Measurements from ENCODE around the gene SERP2. TPM values are rescaled to one million over a fixed set of nuclear protein-coding genes. Genes with fewer than 3 reads are reported as not detected.

The SERP2 gene
- total RNA-seq, 3 donors from 2014 or later = 0.63 to 0.76 TPM; not detected in 1

GRCh38 chr13:44435919-44436510, 62.4 kb downstream of the SERP2 start:
- Mint-ChIP-seq H3K4me1 (ENCODE audit: low read depth) (peaks cover 23% of the 10 kb centered on the region), H3K27me3 (ENCODE audit: low read depth) (peaks cover 12% of the 10 kb centered on the region), H3K36me3 (ENCODE audit: insufficient read depth) (peaks cover 4% of the 10 kb centered on the region), H3K9me3 (no peaks in the 10 kb centered on the region), H3K4me3 (peak overlapping the region; percentile 83)
- DNase-seq (no peak), ATAC-seq (no peak)

DNA sequence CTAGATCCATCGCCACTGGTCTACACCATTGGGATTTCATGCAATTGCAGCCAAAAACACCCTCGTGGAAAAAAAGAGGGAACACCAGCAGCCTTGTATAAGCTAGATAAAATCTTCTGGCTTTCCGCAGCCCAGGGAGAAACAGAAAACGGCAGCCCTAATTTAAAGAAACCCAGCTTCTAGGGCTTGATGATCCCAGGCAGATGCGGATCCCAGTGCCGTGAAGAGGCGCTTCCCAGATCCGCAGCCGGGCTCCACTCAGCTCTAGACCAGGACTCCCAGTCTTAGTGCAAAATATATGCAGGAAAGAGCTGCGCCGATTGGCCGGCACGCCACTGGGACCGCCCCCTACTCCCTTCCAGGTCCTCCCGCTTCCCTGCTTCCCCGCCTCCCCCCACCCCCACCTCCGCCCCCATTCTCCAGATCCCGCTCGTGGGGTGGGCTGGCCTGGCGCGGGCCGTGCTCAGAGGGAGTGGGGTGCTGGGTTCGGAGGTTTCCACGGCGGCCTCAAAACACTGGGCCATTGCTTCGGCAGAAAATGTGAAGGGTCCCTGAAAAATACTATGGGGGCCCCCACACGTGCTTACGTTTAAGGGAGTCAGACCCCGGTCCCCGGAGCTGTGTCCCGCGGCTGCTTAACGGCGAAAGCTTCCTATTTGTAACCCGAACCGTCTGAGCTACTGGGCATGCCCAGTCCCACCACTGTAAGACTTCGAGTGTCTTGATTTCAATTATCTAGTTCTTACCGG, 63.1 kb downstream of the SERP2 start:
- Mint-ChIP-seq H3K4me1 (ENCODE audit: low read depth) (peaks cover 23% of the 10 kb centered on the region), H3K4me3 (peak overlapping the region; percentile 83)

GRCh38 chr13:44437356-44438233, 64.0 kb downstream of the SERP2 start:
- Mint-ChIP-seq H3K36me3 (ENCODE audit: insufficient read depth) (peaks cover 4% of the 10 kb centered on the region), H3K9me3 (no peaks in the 10 kb centered on the region), H3K27me3 (ENCODE audit: low read depth) (peaks cover 12% of the 10 kb centered on the region), H3K4me1 (ENCODE audit: low read depth) (peaks cover 23% of the 10 kb centered on the region), H3K4me3 (peak overlapping the region; percentile 83)
- ATAC-seq (peak in 1 of 2 donors; percentile 42), DNase-seq (no peak)

More for the DNA sequence above, 63.1 kb downstream of the SERP2 start:
- Mint-ChIP-seq H3K27me3 (ENCODE audit: low read depth) (peaks cover 12% of the 10 kb centered on the region), H3K9me3 (no peaks in the 10 kb centered on the region), H3K36me3 (ENCODE audit: insufficient read depth) (peaks cover 4% of the 10 kb centered on the region)
- peak; percentile 19 for DNase-seq
- ATAC-seq = peak; percentile 32 to 59

DNA sequence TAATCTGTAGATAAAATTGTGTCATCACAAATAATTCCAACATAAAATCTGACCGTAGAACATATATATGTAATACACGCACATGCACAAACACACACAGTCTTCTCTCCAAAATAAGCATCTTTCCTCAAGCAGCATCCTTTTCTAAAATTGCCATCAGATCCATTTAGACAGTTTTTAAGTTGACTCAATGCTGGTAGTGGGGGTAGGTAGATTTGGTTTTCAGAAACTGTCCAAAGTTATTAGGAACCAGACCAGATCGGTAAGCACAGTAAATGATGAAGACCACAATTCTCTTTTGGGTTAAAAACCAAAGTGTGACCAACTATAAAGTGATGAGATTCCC, 64.6 kb downstream of the SERP2 start:
- no peak overlapping the region for H3K4me3 Mint-ChIP-seq
- H3K4me1 Mint-ChIP-seq (ENCODE audit: low read depth) = peaks cover 23% of the 10 kb centered on the region
- H3K36me3 Mint-ChIP-seq (ENCODE audit: insufficient read depth) = peaks cover 4% of the 10 kb centered on the region
- H3K27me3 Mint-ChIP-seq (ENCODE audit: low read depth) = peaks cover 12% of the 10 kb centered on the region
- DNase-seq (no peak), ATAC-seq (no peak)
- no peaks in the 10 kb centered on the region for H3K9me3 Mint-ChIP-seq

- peaks cover 23% of the 10 kb centered on the region for H3K4me1 Mint-ChIP-seq (ENCODE audit: low read depth)
- ATAC-seq = no peak
- no peak for DNase-seq
- H3K4me3 Mint-ChIP-seq = no peak overlapping the region
- H3K27me3 Mint-ChIP-seq (ENCODE audit: low read depth) = peaks cover 12% of the 10 kb centered on the region
- no peaks in the 10 kb centered on the region for H3K9me3 Mint-ChIP-seq
- peaks cover 2% of the 10 kb centered on the region for H3K36me3 Mint-ChIP-seq (ENCODE audit: insufficient read depth)
Measured at GRCh38 chr13:44439452-44440024, 65.9 kb downstream of the SERP2 start.

DNA sequence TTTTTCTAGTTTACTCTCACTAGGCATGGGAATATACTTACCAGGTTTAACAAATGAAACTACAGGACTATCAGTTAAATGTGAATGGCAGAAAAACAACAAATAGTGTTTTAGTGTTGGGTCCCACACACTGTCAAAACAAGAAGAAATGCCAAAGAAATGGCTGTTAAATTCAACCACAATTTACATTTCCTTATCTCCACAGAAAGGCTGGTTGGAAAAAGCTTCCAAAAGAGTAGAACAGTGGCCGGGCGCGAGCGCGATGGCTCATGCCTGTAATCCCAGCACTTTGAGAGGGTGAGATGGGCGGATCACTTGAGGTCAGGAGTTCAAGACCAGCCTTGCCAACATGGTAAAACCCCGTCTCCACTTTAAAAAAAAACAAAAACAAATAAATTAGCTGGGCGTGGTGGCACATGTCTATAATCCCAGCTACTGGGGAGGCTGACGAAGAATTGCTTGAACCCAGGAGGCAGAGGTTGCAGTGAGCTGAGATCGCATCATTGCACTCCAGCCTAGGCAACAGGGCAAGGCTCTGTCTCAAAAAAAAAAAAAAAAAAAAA, 66.5 kb downstream of the SERP2 start:
- no peaks in the 10 kb centered on the region for H3K36me3 Mint-ChIP-seq (ENCODE audit: insufficient read depth)
- peaks cover 12% of the 10 kb centered on the region for H3K27me3 Mint-ChIP-seq (ENCODE audit: low read depth)
- DNase-seq (no peak), ATAC-seq (no peak)
- no peak overlapping the region for H3K4me3 Mint-ChIP-seq
- no peaks in the 10 kb centered on the region for H3K9me3 Mint-ChIP-seq
- H3K4me1 Mint-ChIP-seq (ENCODE audit: low read depth) = peaks cover 19% of the 10 kb centered on the region

Other genes with a start within 250 kb of the SERP2 start
- gene TSC22D1, start 202.5 kb downstream of the SERP2 start, total RNA-seq = 1 to 10 TPM; 3.9 to 5.6 (median 4.8) TPM

All from activated T-cell treated with anti-CD3 and anti-CD28 coated beads, Interleukin-2, amount 50 U/mL, for 4 hours (primary cell).